Panc1 (cell line): Measurements from ENCODE around the gene CCNQ. TPM values are rescaled to one million over a fixed set of nuclear protein-coding genes. Genes with fewer than 3 reads are reported as not detected.

Experiments used
- ATAC-seq: fragments of 200-7000 bp; cut with Tn5 transposase; 2 replicates; pipeline ENCODE4 v1.9.1; 2020; ENCODE audit warnings: mild to moderate bottlenecking, moderate library complexity
- BruUV-seq: library from RNA; stranded (reverse); fragments of 400-500 nt; replicated peaks from 2 replicates; lab custom pipeline; 2021; lab: Mats Ljungman, UMichigan
- CTCF ChIA-PET: fragments of 300-600 bp; sonication (Branson Sonifier 250); formaldehyde crosslinking; loops from one replicate; lab custom pipeline; 2022; ENCODE audit warnings: antibody characterized with exemption; lab: Charles Lee
- POLR2A ChIA-PET: fragments of 300-600 bp; sonication (Branson Sonifier 250); formaldehyde crosslinking; loops from one replicate; lab custom pipeline; 2022; ENCODE audit warnings: antibody characterized with exemption; lab: Charles Lee
- DNase-seq: peaks from one replicate; pipeline ENCODE4 v3.0.0-alpha.2; 2010; ENCODE audit warnings: low read depth, low spot score
- H3K27ac ChIP-seq: 2 replicates; pipeline ENCODE4 v1.5.1; 2011; ENCODE audit warnings: mild to moderate bottlenecking, low read length, inconsistent platforms
- H3K27me3 ChIP-seq: fragments of 200-500 bp; sonication (Bioruptor generic); 2 replicates; pipeline ENCODE4 v1.6.0; 2014; ENCODE audit warnings: low read length, inconsistent platforms; ENCODE audit not compliant: control insufficient read depth, insufficient read depth
- H3K36me3 ChIP-seq: fragments of 200-500 bp; sonication (Bioruptor generic); 2 replicates; pipeline ENCODE4 v1.5.1; 2014; ENCODE audit warnings: inconsistent platforms, mild to moderate bottlenecking, low read length, moderate library complexity; ENCODE audit not compliant: control insufficient read depth, insufficient read depth
- H3K4me1 ChIP-seq: 2 replicates; pipeline ENCODE4 v1.5.1; 2011; ENCODE audit warnings: inconsistent platforms, mild to moderate bottlenecking, low read length, moderate library complexity; ENCODE audit not compliant: control insufficient read depth, insufficient read depth
- H3K4me3 ChIP-seq, 2 experiments: 2 replicates each; pipeline ENCODE4 v1.5.1; 2011 to 2012; ENCODE audit warnings: low read depth in 2 of 2, low read length in 2 of 2, mild to moderate bottlenecking in 2 of 2, inconsistent platforms in 1 of 2, moderate library complexity in 1 of 2
- H3K9me3 ChIP-seq: fragments of 200-500 bp; sonication (Bioruptor generic); 2 replicates; pipeline ENCODE4 v1.5.1; 2014; ENCODE audit warnings: low read depth, mild to moderate bottlenecking, inconsistent platforms, low read length, moderate library complexity; ENCODE audit not compliant: control insufficient read depth, insufficient read depth
- CTCF ChIP-seq: fragments of 450-650 bp; IDR thresholded peaks from 2 replicates; pipeline ENCODE4 v1.5.1; 2017; ENCODE audit warnings: mild to moderate bottlenecking
- POLR2AphosphoS5 ChIP-seq: IDR thresholded peaks from 2 replicates; pipeline ENCODE4 v1.6.1; 2012; ENCODE audit warnings: mild to moderate bottlenecking, low read depth, low read length, moderate library complexity
- REST ChIP-seq, 2 experiments: IDR thresholded peaks; 2 replicates each; pipeline ENCODE4 v1.6.1; 2011 to 2012; ENCODE audit warnings: low read depth in 2 of 2, control low read depth in 1 of 2, low read length in 1 of 2, mild to moderate bottlenecking in 1 of 2, moderate library complexity in 1 of 2; ENCODE audit not compliant: insufficient read depth in 1 of 2
- SIN3A ChIP-seq: IDR thresholded peaks from 2 replicates; pipeline ENCODE4 v1.6.1; 2012; ENCODE audit warnings: low read depth, mild to moderate bottlenecking, low read length, moderate library complexity, borderline replicate concordance; ENCODE audit not compliant: insufficient read depth
- TCF7L2 ChIP-seq: IDR thresholded peaks from 2 replicates; pipeline ENCODE4 v1.6.1; 2011; ENCODE audit warnings: mild to moderate bottlenecking, low read depth, low read length, inconsistent platforms
- in situ Hi-C: cut with HindIII; loops from 2 replicates; pipeline ENCODE4 v1.10.0; 2016; ENCODE audit warnings: low sequenced_read_pairs, low pct_unique_long_range_greater_than_20kb
- intact Hi-C: fragments of 100-400 bp; cut with micrococcal nuclease; formaldehyde crosslinking; loops from one replicate; pipeline ENCODE4 v1.10.0; 2022; ENCODE audit not compliant: unreplicated experiment
- total RNA-seq: library from RNA; stranded (reverse); gene quantifications from one replicate; pipeline ENCODE4 v1.2.1, GENCODE V29; 2021; ENCODE audit not compliant: unreplicated experiment

Gene CCNQ
- total RNA-seq, 1 experiment from 2014 or later = 42.1 TPM

- ATAC-seq (no peak), DNase-seq (no peak)
- Histone ChIP-seq H3K4me3 (no peak overlapping the region), H3K36me3 (no peaks in the 10 kb centered on the region), H3K9me3 (no peaks in the 10 kb centered on the region), H3K27ac (no peak overlapping the region), H3K27me3 (no peaks in the 10 kb centered on the region), H3K4me1 (no peaks in the 10 kb centered on the region)
- ChIA-PET CTCF (interaction anchor here (0.6 kb wide), 1 partner anchor 14 kb away, joined by 3 read pairs; no protein-coding TSS in a partner anchor), POLR2A (no interaction called here)
- TF ChIP-seq POLR2AphosphoS5 (no peak), REST (IDR thresholded peaks at IDR 0.05; ENCODE audit: insufficient read depth in 1 of 2, low read depth in 2 of 2, low read length in 1 of 2) (no peak), SIN3A (no peak), TCF7L2 (no peak), CTCF (no peak)
- no TSS peak for BruUV-seq
- in situ Hi-C loops (no loop called here), intact Hi-C loops (no loop called here)
Observed at GRCh38 chrX:153623310-153624029, 24.5 kb upstream of the CCNQ start.

DNA sequence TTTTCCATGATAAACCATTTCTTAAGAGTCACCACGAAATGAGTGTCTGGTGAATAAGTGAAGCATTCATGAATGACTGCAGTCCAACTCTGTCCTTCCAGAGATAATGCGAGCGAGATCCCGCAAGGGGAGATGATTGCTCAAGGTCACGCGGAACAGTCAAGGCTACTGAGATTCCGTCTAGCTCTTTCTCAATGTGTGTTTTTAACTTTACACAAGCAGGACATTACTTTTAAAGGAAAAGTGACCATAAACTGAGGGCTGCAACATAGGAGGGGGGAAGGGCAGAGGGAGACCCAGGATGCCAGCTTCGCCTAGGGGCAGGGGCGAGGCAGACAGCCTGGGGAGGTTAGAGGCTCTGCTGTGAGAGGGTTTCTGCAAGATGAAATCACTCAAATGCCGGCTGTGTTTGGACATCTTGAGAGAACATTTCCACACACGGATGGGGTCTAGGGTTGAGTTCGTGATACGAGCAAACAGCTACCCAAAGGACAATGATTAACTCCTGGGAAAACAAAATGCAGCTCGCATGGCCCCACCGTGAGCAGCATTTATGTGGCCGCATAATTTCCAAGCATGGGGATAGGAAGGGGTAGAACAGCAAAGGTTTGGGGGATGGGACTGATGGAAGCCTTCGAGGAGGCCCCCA, 23.8 kb upstream of the CCNQ start:
- Histone ChIP-seq H3K36me3 (no peaks in the 10 kb centered on the region), H3K27me3 (peaks cover 4% of the 10 kb centered on the region), H3K4me3 (no peak overlapping the region), H3K9me3 (no peaks in the 10 kb centered on the region), H3K27ac (no peak overlapping the region), H3K4me1 (no peaks in the 10 kb centered on the region)
- no peak for TF ChIP-seq POLR2AphosphoS5
- no peak for TF ChIP-seq REST (IDR thresholded peaks at IDR 0.05; ENCODE audit: insufficient read depth in 1 of 2, low read depth in 2 of 2, low read length in 1 of 2)
- no peak for TF ChIP-seq CTCF
- TF ChIP-seq SIN3A = no peak
- TF ChIP-seq TCF7L2 = no peak
- ChIA-PET POLR2A (no interaction called here), CTCF (no interaction called here)
- DNase-seq = no peak
- intact Hi-C loops (no loop called here), in situ Hi-C loops (no loop called here)
- BruUV-seq = no TSS peak
- ATAC-seq = no peak
